Lung (tissue), 12 donors: Measurements from ENCODE around the gene GLOD4. TPM values are rescaled to one million over a fixed set of nuclear protein-coding genes. Genes with fewer than 3 reads are reported as not detected.
A peak's percentile ranks its signal among the peaks of the same experiment; 100 is the strongest.

ENCODE experiments used
- ATAC-seq: fragments of 200-7000 bp; cut with Tn5 transposase; one replicate; pipeline ENCODE4 v1.9.1; 2020; ENCODE audit warnings: moderate number of reproducible peaks; ENCODE audit not compliant: insufficient read depth, low FRiP score
- DNase-seq, 3 donors: peaks; one replicate each; pipeline ENCODE4 v3.0.0-alpha.2; 2013 to 2017
- H3K27ac ChIP-seq, 2 donors: one replicate each; pipeline ENCODE4 v1.5.1; 2013; ENCODE audit warnings: mild to moderate bottlenecking in 2 of 2, moderate library complexity in 2 of 2, control low read depth in 1 of 2, inconsistent platforms in 1 of 2, low read depth in 1 of 2, low read length in 1 of 2
- H3K27me3 ChIP-seq, 3 donors: one replicate each; pipeline ENCODE4 v1.5.1; 2013; ENCODE audit warnings: low read length in 2 of 3; ENCODE audit not compliant: control insufficient read depth in 3 of 3, insufficient read depth in 3 of 3
- H3K36me3 ChIP-seq, 4 donors: one replicate each; pipeline ENCODE4 v1.5.1; 2013; ENCODE audit warnings: low read length in 4 of 4, mild to moderate bottlenecking in 1 of 4, moderate library complexity in 1 of 4; ENCODE audit not compliant: control insufficient read depth in 4 of 4, insufficient read depth in 4 of 4
- H3K4me1 ChIP-seq, 5 donors: one replicate each; pipeline ENCODE4 v1.5.1; 2013; ENCODE audit warnings: low read length in 5 of 5, mild to moderate bottlenecking in 2 of 5, moderate library complexity in 1 of 5; ENCODE audit not compliant: control insufficient read depth in 5 of 5, insufficient read depth in 5 of 5
- H3K4me3 ChIP-seq: one replicate; pipeline ENCODE4 v1.5.1; 2013; ENCODE audit warnings: mild to moderate bottlenecking, control low read depth, moderate library complexity
- H3K9ac ChIP-seq, 2 donors: one replicate each; pipeline ENCODE4 v1.5.1; 2013; ENCODE audit warnings: low read length in 2 of 2, control low read depth in 1 of 2; ENCODE audit not compliant: insufficient read depth in 1 of 2
- H3K9me3 ChIP-seq, 4 donors: one replicate each; pipeline ENCODE4 v1.5.1; 2013; ENCODE audit warnings: low read length in 3 of 4, mild to moderate bottlenecking in 1 of 4, moderate library complexity in 1 of 4; ENCODE audit not compliant: control insufficient read depth in 4 of 4, insufficient read depth in 3 of 4
- CTCF ChIP-seq: IDR thresholded peaks from 2 replicates; pipeline ENCODE4 v1.5.1; 2012; ENCODE audit warnings: mild to moderate bottlenecking; ENCODE audit errors: control extremely low read depth, extremely low read depth
- WGBS, 2 donors: extraction: QIAGEN DNeasy Blood & Tissue Kit; methylation state at CpG; one replicate each; pipeline ENCODE4 v1.1.7; 2013; 5-methylcytosine and 5-hydroxymethylcytosine counted together
- polyA plus RNA-seq, 2 donors: library from polyadenylated mRNA; stranded (reverse); fragments of 200-250 nt; gene quantifications; one replicate each; pipeline ENCODE4 v1.2.1, GENCODE V29; 2013
- total RNA-seq, 2 donors: library from RNA; depleted of rRNA in 1 of 2; stranded (reverse); fragments of >200 nt in 1 of 2; gene quantifications; one replicate each; pipeline ENCODE4 v1.2.1, GENCODE V29; 2014 to 2021
- donor health status: control.
- donor health status: control.
- donor health status: Bipolar disorder and iron deficiency.
- donor health status: healthy.
- donor health status: DM: yes; HTN: yes; CAD: no.

Gene GLOD4
- total and polyA plus RNA-seq, 4 donors, result 31.9 to 60.3 (median 38.4) TPM

- 73 to 79% methylated on average over 22 of the region's 22 CpGs for WGBS, 2 donors
- H3K27me3 ChIP-seq, result no peaks in the 10 kb centered on the region
- H3K9ac ChIP-seq, result no peak overlapping the region
- H3K36me3 ChIP-seq, result peaks cover 0 to 15% (median 6%) of the 10 kb centered on the region in 4 donors
- peak in 1 of 3 donors; percentile 19 for DNase-seq
- TF ChIP-seq CTCF, result no peak
- peak overlapping the region in 1 of 2 donors; percentile 61 for H3K27ac ChIP-seq
- no peak for ATAC-seq
- no peaks in the 10 kb centered on the region for H3K9me3 ChIP-seq
- H3K4me3 ChIP-seq, result no peak overlapping the region
- peaks cover 0 to 20% (median 0%) of the 10 kb centered on the region in 5 donors for H3K4me1 ChIP-seq
These were observed 15.3 kb upstream of the GLOD4 start for GRCh38 chr17:797236-797840.

- no peaks in the 10 kb centered on the region for H3K27me3 ChIP-seq
- H3K9me3 ChIP-seq, result no peaks in the 10 kb centered on the region
- peak overlapping the region in 1 of 2 donors; percentile 61 for H3K27ac ChIP-seq
- ATAC-seq (no peak), DNase-seq (no peak)
- no peak for TF ChIP-seq CTCF
- peaks cover 0 to 20% (median 0%) of the 10 kb centered on the region in 5 donors for H3K4me1 ChIP-seq
- peaks cover 0 to 17% (median 10%) of the 10 kb centered on the region in 4 donors for H3K36me3 ChIP-seq
- no peak overlapping the region for H3K4me3 ChIP-seq
- 77 to 84% methylated on average over 15 of the region's 15 CpGs for WGBS, 2 donors
- H3K9ac ChIP-seq, result no peak overlapping the region
These were observed 14.5 kb upstream of the GLOD4 start for GRCh38 chr17:796609-797008.

GRCh38 chr17:795721-796120, 13.6 kb upstream of the GLOD4 start:
- 69 to 89% methylated on average over 9 of the region's 9 CpGs for WGBS, 2 donors
- H3K36me3 ChIP-seq, result peaks cover 0 to 17% (median 12%) of the 10 kb centered on the region in 4 donors
- H3K4me3 ChIP-seq, result no peak overlapping the region
- H3K4me1 ChIP-seq, result peaks cover 0 to 20% (median 0%) of the 10 kb centered on the region in 5 donors
- no peaks in the 10 kb centered on the region for H3K9me3 ChIP-seq
- no peak for ATAC-seq
- H3K27me3 ChIP-seq, result no peaks in the 10 kb centered on the region
- no peak for DNase-seq
- H3K27ac ChIP-seq, result peak overlapping the region in 1 of 2 donors; percentile 44
- no peak overlapping the region for H3K9ac ChIP-seq
- TF ChIP-seq CTCF, result no peak
